CD4-positive, alpha-beta T cell treated with Interleukin-4 for 4 hours (primary cell): ENCODE measurements around the gene RMRP.

Experiments used
- DNase-seq: peaks from one replicate; pipeline ENCODE4 v3.0.0-alpha.2; 2020

Gene RMRP

DNA sequence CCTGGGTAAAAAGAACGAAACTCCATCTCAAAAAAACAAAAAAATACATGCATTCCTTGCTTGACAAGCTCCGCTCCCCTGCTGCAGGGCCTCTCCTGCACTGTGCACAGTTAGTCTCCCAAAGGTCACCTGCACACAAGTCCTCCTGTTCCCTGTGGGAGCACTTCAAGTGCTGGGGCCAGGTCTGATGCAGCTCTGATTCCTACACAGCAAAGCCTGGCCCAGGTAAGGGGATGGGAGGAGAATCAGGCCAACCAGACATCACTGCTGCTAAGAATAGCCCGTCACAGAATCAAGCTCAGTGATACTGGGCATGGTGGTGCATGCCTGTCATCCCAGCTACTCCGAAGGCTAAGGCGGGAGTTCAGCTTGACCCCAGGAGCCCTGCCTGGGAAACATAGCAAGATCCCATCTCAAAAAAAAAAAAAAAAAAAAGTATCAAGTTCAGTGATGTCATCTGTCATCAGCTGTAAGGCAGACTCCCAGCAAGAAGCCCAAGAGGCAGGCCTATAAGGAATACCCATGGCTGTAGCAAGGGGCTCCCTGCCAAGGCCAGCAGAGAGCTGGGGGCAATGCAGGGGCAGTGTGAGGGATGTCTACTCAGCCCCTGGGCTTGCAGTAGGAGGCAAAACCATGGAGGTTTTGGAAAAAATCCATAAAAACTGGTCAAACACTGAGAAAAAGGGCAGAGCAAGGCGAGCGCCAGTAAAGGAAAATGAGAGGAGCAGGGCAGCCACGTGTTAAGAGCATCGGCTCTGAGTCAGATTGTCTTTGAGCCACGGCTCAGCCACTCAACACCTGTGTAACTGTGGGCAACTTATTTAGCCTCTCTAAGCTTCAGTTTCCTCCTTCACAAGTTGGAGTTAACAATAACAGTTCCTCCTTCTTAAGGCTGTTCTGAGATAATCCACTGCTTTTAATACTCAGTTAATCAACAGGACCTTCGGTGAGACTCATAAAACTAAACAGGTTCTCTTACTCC is 28.7 kb upstream of the RMRP start:
- no peak for DNase-seq

DNA sequence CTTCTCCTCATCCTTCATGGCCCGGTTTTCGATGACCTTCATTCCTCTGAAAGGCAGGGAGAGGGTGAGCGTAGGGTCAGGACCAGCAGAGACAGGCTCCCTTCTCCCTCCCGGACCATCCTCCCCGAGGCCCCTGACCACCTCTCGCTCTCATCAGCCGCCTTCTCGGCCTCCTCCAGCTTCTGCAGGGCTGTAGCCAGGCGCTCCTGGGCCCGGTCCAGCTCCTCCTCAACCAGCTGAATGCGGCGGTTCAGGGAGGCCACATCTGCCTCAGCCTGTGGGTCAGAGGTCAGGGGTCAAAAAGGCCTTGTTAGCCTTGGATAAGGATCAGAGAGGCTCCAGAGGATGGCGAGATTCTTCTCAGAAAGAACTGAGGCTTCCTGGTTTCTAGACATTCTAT is 27.7 kb upstream of the RMRP start:
- DNase-seq, result no peak

DNA sequence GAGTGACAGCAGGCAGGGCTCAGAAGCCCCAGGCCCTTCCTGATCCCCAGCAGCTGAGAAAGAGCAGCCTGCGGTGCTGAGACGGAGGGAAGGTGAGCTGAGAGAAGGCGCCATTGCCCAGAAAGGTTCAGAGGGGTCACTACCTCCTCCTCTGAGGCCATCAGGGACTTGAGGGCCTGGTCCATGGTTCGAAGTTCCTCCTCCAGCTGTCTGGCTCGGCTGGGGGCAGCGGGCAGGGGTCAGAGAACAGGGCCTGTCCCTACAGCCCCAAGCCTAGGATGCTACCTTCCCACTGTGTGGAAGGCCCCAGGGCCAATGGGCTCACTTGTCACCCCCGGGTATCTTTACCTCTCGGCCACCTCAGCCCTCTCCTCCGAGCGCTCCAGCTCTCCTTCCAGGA is 27.1 kb upstream of the RMRP start:
- DNase-seq, result no peak

DNA sequence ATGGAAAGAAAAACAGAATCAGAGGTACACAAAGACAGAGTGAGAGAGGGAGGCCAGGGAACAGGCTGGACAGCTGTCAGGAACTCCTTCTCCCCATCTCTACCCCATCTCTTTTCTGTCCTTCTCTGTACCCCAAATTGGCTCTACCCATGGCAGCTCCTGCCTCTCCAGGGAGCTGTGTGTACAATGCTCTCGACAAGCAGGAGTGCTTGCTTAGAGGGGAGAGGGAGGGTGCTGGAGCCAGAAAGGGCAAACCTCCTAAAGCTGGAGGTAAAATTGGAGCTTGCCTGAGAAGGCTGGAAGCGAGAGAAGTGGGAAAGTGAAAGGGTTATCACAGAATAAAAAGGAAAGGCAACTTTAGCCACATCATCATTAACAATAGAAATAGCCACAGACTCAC is 25.5 kb upstream of the RMRP start:
- no peak for DNase-seq

DNA sequence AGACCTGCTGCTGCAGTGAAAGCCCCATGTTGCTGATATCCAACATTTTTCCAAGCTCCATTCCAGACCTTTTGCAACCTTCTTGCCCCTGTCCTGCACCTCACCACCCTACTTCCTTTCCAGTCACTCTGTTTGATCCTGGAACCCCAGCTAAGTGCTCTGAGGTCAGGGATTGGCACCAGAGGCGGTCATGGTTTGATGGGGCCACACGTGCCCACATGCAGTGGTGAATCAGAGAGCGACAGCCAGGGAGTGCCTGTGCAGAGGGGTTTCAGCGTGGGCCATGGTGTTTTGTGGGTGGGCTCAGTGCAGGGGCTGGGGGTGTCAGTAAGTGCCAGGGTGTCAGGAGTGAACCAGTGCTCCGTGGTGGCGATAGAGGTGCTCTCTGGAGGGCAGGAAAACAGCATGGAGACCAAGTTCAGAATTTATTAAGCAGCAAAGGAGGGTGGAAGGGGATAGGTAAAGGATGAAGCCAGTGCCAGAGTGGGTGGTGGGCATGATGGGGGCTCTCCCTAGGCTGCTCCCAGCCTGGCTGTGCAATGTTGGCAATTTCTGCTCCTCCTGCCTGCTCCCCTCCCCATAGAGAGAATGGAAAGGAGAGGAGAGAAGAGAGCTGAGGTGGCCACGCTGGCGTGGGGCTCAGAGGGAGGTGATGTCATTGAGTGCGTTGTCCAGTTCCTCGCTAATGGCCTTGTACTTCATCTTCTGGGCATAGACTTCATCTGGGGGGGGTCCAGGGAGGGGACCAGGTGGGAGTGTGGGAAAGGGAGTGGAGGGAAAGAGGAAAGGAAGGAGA is 24.9 kb upstream of the RMRP start:
- no peak for DNase-seq

DNA sequence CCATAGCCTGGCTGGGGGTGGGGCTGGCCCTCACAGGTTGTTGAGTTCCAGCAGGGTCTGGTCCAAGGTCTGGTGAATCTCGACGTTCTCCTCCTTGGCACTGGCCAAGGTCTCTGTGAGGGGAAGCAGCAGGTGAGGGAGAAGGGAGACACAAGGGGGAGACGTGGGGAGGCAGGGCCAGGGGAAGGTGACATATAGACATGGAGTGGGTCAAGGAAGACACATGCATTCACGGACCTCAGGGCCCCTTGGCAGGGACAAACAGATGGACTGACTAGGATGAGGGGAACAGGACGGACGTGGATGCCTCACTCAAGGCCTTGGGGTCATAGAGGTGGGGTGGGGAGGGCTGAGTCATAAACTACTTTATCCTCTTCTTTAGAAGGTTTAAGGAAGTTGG is 24.2 kb upstream of the RMRP start:
- no peak for DNase-seq

DNA sequence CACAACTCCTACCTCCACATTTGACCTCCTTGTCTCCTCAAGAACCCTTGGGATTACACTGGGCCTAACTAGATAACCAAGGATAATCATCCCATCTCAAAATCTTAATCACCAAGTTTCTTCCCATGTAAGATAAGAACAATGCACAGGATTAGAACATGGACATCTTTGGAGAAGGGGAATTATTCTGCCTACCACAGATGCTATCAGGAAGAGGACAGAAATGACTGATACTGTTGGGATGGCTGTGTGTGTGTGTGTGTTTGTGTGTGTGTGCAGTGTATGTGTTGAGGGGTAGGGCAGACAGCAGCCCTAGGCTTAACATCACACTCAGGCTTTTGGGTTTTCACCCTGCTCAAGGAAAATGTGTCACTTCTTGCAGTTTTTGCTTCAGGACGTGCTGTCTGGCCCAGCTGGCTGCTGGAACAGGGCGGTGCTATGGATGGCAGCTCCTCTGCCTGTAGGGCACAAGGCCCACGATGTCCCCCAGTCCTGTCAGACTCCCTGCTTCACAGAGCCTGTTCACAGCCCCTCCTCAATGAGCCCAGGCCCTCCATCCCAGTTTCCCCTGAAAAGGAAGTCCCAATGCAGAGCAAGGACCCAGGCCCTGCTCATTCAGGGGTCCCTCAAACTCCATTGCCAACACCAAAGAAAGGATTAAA is 23.7 kb upstream of the RMRP start:
- no peak for DNase-seq

DNA sequence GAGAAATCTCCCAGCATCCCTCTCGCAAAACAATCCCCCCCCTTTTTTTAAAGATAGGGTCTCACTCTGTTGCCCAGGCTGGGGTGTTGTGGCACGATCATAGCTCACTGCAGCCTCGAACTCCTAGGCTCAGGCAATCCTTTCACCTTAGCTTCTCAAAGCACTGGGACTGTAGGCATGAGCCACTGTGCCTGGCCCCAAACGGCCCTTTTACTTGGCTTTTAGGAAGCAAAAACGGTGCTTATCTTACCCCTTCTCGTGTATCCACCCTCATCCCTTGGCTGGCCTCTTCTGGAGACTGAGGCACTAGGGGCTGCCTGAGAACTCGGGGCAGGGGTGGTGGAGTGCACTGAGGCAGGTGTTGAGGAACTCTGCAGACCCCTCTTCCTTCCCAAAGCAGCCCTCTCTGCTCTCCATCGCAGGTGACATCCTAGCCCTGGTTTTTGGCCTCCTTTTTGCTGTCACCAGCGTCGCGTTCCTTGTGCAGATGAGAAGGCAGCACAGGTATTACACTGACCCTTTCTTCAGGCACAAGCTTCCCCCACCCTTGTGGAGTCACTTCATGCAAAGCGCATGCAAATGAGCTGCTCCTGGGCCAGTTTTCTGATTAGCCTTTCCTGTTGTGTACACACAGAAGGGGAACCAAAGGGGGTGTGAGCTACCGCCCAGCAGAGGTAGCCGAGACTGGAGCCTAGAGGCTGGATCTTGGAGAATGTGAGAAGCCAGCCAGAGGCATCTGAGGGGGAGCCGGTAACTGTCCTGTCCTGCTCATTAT is 22.7 kb upstream of the RMRP start:
- DNase-seq, result no peak

DNA sequence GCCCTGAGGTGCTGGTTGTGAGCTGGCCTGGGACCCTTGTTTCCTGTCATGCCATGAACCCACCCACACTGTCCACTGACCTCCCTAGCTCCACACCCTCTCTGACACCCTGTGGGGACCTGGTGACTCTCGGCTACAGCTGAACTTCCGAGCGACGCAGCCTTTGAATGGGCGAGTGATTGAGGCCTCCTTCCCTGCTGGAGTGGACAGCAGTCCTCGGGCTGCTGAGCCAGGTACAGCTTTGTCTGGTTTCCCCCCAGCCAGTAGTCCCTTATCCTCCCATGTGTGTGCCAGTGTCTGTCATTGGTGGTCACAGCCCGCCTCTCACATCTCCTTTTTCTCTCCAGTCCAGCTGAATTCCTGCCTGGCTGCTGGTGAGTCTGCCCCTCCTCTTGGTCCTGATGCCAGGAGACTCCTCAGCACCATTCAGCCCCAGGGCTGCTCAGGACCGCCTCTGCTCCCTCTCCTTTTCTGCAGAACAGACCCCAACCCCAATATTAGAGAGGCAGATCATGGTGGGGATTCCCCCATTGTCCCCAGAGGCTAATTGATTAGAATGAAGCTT is 22.0 kb upstream of the RMRP start:
- no peak for DNase-seq

DNA sequence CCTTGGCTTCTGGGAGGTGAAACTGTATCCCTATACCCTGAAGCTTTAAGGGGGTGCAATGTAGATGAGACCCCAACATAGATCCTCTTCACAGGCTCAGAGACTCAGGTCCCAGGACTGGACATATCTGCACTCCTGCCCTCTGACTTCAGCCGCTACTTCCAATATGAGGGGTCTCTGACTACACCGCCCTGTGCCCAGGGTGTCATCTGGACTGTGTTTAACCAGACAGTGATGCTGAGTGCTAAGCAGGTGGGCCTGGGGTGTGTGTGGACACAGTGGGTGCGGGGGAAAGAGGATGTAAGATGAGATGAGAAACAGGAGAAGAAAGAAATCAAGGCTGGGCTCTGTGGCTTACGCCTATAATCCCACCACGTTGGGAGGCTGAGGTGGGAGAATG is 21.3 kb upstream of the RMRP start:
- no peak for DNase-seq

DNA sequence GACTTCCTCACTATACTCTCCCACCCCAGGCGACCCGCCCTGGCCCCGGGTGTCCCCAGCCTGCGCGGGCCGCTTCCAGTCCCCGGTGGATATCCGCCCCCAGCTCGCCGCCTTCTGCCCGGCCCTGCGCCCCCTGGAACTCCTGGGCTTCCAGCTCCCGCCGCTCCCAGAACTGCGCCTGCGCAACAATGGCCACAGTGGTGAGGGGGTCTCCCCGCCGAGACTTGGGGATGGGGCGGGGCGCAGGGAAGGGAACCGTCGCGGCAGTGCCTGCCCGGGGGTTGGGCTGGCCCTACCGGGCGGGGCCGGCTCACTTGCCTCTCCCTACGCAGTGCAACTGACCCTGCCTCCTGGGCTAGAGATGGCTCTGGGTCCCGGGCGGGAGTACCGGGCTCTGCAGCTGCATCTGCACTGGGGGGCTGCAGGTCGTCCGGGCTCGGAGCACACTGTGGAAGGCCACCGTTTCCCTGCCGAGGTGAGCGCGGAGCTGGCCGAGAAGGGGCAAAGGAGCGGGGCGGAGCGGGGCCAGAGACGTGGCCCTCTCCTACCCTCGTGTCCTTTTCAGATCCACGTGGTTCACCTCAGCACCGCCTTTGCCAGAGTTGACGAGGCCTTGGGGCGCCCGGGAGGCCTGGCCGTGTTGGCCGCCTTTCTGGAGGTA is 18.0 kb upstream of the RMRP start:
- DNase-seq, result no peak

DNA sequence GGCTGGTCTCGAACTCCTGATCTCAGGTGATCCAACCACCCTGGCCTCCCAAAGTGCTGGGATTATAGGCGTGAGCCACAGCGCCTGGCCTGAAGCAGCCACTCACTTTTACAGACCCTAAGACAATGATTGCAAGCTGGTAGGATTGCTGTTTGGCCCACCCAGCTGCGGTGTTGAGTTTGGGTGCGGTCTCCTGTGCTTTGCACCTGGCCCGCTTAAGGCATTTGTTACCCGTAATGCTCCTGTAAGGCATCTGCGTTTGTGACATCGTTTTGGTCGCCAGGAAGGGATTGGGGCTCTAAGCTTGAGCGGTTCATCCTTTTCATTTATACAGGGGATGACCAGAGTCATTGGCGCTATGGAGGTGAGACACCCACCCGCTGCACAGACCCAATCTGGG is 17.4 kb upstream of the RMRP start:
- no peak for DNase-seq

DNA sequence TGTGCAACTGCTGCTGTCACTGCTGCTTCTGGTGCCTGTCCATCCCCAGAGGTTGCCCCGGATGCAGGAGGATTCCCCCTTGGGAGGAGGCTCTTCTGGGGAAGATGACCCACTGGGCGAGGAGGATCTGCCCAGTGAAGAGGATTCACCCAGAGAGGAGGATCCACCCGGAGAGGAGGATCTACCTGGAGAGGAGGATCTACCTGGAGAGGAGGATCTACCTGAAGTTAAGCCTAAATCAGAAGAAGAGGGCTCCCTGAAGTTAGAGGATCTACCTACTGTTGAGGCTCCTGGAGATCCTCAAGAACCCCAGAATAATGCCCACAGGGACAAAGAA is 16.2 kb upstream of the RMRP start:
- no peak for DNase-seq

DNA sequence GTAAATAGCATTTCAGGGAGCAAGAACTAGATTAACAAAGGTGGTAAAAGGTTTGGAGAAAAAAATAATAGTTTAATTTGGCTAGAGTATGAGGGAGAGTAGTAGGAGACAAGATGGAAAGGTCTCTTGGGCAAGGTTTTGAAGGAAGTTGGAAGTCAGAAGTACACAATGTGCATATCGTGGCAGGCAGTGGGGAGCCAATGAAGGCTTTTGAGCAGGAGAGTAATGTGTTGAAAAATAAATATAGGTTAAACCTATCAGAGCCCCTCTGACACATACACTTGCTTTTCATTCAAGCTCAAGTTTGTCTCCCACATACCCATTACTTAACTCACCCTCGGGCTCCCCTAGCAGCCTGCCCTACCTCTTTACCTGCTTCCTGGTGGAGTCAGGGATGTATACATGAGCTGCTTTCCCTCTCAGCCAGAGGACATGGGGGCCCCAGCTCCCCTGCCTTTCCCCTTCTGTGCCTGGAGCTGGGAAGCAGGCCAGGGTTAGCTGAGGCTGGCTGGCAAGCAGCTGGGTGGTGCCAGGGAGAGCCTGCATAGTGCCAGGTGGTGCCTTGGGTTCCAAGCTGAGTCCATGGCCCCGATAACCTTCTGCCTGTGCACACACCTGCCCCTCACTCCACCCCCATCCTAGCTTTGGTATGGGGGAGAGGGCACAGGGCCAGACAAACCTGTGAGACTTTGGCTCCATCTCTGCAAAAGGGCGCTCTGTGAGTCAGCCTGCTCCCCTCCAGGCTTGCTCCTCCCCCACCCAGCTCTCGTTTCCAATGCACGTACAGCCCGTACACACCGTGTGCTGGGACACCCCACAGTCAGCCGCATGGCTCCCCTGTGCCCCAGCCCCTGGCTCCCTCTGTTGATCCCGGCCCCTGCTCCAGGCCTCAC is 15.6 kb upstream of the RMRP start, which contains the start of gene CA9:
Gene CA9, plus strand, starts transcription at position 797 of the 893 bp plus-strand sequence. Its CDS starts 32 bp downstream, at position 829.
- no peak for DNase-seq

DNA sequence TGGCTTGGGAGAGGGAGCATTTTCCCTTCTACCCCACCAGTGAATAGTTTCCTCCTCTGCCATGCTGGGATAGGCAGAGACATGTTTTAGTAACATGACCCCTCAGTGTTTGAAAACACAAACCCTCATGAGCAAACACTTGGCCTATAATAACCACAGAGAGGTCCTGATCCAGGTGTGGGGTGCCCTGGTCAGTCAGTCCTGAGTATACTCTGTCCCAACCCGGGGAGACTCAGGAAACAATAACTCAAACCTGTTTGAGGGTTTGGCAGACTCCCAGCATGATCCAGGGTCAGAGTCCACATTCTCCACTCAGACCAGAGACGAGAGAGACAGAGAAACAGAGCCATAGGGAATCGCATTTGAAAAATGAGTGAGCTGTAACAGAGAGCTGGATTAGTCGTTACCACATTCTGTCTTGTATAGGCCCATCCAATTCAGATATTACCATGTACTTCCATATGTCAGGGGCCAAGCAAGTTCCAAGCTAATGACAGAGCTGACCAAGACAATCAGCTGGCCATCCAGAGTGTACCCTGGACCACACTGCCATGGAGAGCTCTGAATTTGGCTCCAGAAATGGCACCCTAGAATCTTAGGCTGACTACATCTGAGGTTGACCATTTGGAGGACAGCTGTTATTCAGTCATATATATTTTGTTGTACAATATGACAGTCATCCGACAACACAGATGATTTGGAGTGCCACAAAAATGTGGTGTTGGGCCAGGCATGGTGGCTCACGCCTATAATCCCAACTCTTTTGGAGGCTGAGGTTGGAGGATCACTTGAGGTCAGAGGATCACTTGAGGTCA is 11.7 kb upstream of the RMRP start:
- no peak for DNase-seq

DNA sequence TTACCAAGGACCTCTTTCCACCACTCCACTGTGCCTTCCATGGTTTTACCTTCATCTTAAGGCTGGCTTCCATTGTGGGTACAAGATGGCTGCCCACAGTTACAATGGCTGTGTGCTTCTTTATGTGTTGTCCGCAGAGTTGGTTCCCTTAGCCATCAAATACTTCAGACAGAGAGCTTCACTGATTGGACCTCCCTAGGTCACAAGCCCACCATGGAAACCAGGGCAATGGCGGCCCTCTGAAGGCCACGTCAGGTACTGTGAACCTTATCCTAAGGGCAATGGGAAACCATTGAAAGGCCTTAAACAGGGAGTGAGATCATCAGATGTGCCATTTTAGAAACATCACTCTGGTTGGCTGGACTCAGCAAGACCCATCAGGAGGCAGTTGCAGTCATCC is 10.1 kb upstream of the RMRP start:
- DNase-seq, result no peak

DNA sequence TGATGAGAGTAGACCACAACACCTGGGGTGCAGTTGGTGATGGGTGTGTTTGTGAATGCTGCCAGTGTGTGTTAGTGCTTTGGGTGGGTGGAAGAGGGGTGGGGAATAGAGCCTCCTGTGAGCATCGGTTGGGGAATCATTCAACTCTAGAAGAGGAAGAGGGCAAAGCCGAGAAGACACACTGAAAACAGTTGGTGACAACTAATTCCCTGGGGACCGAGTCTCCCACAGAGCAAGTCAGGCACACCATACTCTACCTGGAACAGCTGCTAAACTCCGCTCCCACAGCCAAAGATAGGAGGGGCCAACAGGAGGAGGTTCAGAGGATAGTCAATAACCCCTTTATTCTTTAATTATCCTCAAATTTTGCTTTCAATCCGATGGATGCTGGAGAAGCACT is 8.7 kb upstream of the RMRP start:
- DNase-seq, result no peak

DNA sequence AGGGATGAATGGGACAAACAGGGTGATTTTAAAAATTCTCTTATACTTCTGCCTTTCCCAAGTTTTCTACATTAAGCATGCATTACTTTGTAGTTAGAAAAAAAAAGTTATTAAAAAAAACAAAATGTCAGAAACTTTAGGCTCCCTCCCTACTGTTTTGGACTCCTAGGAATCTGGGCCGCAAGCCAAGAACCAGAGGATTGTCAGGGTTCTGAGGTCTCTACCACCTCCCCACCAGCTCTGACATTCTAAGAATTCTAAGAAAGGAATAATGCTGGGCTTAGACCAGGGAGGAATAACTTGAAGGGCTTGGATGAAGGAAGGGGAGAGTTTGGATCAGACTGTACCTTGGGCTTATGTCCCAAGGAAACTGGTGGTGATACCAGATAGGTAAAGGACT is 8.2 kb upstream of the RMRP start:
- no peak for DNase-seq

DNA sequence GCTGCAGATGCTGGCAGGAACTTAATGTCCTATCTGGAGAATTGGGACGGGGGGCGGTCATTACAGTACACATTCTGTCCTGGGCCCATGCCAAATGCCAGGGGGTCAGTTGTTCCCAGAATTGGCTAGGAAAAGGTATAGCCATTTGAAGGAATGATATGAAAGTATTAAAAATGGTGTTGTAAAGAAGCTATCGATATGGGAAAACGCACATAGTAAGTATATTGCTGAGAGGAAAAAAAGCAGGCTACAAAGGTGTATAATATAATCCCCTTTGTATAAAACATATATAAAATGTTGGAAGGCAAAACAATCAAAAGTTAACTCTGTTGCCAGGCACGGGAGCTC is 7.6 kb upstream of the RMRP start:
- DNase-seq, result no peak
